Nephron progenitor cell (in vitro differentiated cells): ENCODE measurements around the gene EXOC8.
"Not testable (repeated sequence)": the region's sequence is repeated elsewhere in the genome, so short reads cannot be mapped to it uniquely, and the experiment has no call there.

ENCODE experiments used
- DNase-seq: peaks from one replicate; pipeline ENCODE4 v3.0.0; 2021
- H3K27ac Mint-ChIP-seq: 2 replicates; pipeline ENCODE4 v1.8.0; 2021; ENCODE audit warnings: mild to moderate bottlenecking, moderate library complexity, mixed read lengths
- H3K27me3 Mint-ChIP-seq: 2 replicates; pipeline ENCODE4 v1.8.0; 2021; ENCODE audit warnings: mild to moderate bottlenecking, low read depth, mixed read lengths; ENCODE audit not compliant: poor library complexity
- H3K36me3 Mint-ChIP-seq: 2 replicates; pipeline ENCODE4 v1.8.0; 2021; ENCODE audit warnings: low read depth, mixed read lengths
- H3K4me1 Mint-ChIP-seq: 2 replicates; pipeline ENCODE4 v1.8.0; 2021; ENCODE audit warnings: mixed read lengths
- H3K4me3 Mint-ChIP-seq: 2 replicates; pipeline ENCODE4 v1.8.0; 2021; ENCODE audit warnings: mild to moderate bottlenecking, moderate library complexity, mixed read lengths
- H3K9me3 Mint-ChIP-seq: 2 replicates; pipeline ENCODE4 v1.8.0; 2021; ENCODE audit warnings: mild to moderate bottlenecking, moderate library complexity, mixed read lengths
- TF ChIP-seq, protein P1 (sequence below): fragments of 200-600 bp; sonication (generic); IDR thresholded peaks from 2 replicates; pipeline ENCODE4 v1.5.0; 2021; ENCODE audit warnings: antibody characterized with exemption

EXOC8 gene

GRCh38 chr1:231357187-231357772 lies 19.6 kb upstream of the EXOC8 start:
- no peak for DNase-seq
- H3K4me1 Mint-ChIP-seq: no peaks in the 10 kb centered on the region
- TF ChIP-seq, protein P1, sequence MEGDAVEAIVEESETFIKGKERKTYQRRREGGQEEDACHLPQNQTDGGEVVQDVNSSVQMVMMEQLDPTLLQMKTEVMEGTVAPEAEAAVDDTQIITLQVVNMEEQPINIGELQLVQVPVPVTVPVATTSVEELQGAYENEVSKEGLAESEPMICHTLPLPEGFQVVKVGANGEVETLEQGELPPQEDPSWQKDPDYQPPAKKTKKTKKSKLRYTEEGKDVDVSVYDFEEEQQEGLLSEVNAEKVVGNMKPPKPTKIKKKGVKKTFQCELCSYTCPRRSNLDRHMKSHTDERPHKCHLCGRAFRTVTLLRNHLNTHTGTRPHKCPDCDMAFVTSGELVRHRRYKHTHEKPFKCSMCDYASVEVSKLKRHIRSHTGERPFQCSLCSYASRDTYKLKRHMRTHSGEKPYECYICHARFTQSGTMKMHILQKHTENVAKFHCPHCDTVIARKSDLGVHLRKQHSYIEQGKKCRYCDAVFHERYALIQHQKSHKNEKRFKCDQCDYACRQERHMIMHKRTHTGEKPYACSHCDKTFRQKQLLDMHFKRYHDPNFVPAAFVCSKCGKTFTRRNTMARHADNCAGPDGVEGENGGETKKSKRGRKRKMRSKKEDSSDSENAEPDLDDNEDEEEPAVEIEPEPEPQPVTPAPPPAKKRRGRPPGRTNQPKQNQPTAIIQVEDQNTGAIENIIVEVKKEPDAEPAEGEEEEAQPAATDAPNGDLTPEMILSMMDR: no peak
- peaks cover 25% of the 10 kb centered on the region for H3K36me3 Mint-ChIP-seq
- no peaks in the 10 kb centered on the region for H3K9me3 Mint-ChIP-seq
- no peak overlapping the region for H3K4me3 Mint-ChIP-seq
- H3K27me3 Mint-ChIP-seq: no peaks in the 10 kb centered on the region
- H3K27ac Mint-ChIP-seq: no peak overlapping the region

DNA sequence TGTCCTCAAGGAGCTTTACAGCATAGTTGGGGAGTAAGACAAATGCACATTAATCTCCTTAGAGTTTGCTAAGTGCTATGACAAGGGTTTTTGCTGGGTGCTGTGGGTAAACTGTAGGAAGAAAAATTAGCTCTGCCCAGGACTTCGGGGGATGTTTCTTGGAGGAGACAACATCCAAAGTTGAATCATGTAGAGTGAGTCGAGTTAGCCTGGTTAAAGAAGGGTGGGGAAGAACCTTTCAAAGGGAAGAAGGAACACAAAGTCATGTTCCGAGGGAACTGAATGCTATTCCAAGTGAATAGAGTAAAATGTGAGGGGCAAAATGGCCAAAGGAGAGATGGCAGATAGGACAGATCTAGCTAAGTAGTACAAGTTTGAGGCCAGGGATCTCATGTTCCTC lies 17.5 kb upstream of the EXOC8 start:
- H3K4me1 Mint-ChIP-seq: no peaks in the 10 kb centered on the region
- peak overlapping the region; percentile 17 for H3K27ac Mint-ChIP-seq
- TF ChIP-seq, protein P1: no peak
- no peaks in the 10 kb centered on the region for H3K9me3 Mint-ChIP-seq
- H3K36me3 Mint-ChIP-seq: peaks cover 16% of the 10 kb centered on the region
- no peak for DNase-seq
- H3K4me3 Mint-ChIP-seq: no peak overlapping the region
- H3K27me3 Mint-ChIP-seq: no peaks in the 10 kb centered on the region

GRCh38 chr1:231354330-231355020 lies 16.8 kb upstream of the EXOC8 start:
- H3K27ac Mint-ChIP-seq: no peak overlapping the region
- TF ChIP-seq, protein P1: no peak

DNA sequence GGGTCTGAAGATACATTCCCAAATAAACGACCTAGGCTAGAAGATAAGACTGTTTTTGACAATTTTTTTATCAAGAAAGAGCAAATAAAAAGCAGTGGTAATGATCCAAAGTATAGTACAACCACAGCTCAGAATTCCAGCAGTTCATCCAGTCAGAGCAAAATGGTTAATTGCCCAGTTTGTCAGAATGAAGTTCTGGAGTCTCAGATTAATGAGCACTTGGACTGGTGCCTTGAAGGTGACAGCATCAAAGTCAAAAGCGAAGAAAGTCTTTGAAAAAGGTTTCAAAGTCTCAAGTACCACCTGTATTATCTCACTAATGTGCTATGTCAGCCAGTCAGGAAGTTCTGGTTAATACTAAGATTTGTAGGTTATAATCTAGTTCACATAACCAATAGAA lies 15.4 kb upstream of the EXOC8 start:
- Mint-ChIP-seq H3K27me3 (no peaks in the 10 kb centered on the region), H3K4me1 (no peaks in the 10 kb centered on the region), H3K27ac (no peak overlapping the region), H3K9me3 (no peaks in the 10 kb centered on the region), H3K4me3 (no peak overlapping the region), H3K36me3 (peaks cover 27% of the 10 kb centered on the region)
- no peak for DNase-seq
- TF ChIP-seq, protein P1: no peak

More at GRCh38 chr1:231354330-231355020, 16.8 kb upstream of the EXOC8 start:
- peaks cover 17% of the 10 kb centered on the region for H3K36me3 Mint-ChIP-seq
- DNase-seq: no peak
- H3K27me3 Mint-ChIP-seq: no peaks in the 10 kb centered on the region
- no peaks in the 10 kb centered on the region for H3K9me3 Mint-ChIP-seq
- H3K4me3 Mint-ChIP-seq: no peak overlapping the region
- H3K4me1 Mint-ChIP-seq: no peaks in the 10 kb centered on the region

DNA sequence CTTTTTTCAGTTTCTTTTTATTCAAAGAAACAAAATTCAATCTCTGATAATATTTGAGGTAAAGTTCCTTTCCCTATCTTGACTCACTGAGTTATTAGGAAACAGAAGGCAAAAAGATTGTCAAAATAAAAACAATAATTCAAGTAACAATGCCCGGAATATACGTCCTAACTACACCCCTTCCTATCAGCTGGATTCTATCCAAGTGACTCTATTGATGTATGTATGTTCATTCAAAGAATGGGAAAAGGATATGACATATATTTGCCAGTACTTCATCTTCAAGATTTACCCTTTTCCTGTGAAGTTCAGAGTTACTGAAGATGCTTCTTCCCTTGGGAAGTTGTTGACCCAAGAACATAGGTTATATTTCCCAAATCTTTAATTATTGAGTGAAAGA lies 14.2 kb upstream of the EXOC8 start:
- Mint-ChIP-seq H3K27ac (no peak overlapping the region), H3K9me3 (no peaks in the 10 kb centered on the region), H3K27me3 (no peaks in the 10 kb centered on the region), H3K36me3 (peaks cover 27% of the 10 kb centered on the region), H3K4me1 (no peaks in the 10 kb centered on the region), H3K4me3 (no peak overlapping the region)
- no peak for DNase-seq
- TF ChIP-seq, protein P1: no peak

- H3K4me1 Mint-ChIP-seq: not testable (repeated sequence)
Measured at GRCh38 chr1:231348856-231349255, 11.2 kb upstream of the EXOC8 start.

More at GRCh38 chr1:231348856-231349255, 11.2 kb upstream of the EXOC8 start:
- H3K36me3 Mint-ChIP-seq: peaks cover 42% of the 10 kb centered on the region
- H3K27me3 Mint-ChIP-seq, H3K4me3 Mint-ChIP-seq, DNase-seq, H3K9me3 Mint-ChIP-seq, H3K27ac Mint-ChIP-seq: not testable (repeated sequence)
